EL (cell line): Measurements from ENCODE around the gene PITX3.
A peak's percentile ranks its signal among the peaks of the same experiment; 100 is the strongest.

Experiments
- DNase-seq: peaks from one replicate; pipeline ENCODE4 v3.0.0-alpha.2; 2016

PITX3 gene

GRCh38 chr10:102254426-102254825, 13.1 kb upstream of the PITX3 start:
- DNase-seq, result no peak

GRCh38 chr10:102252508-102252907, 11.2 kb upstream of the PITX3 start:
- peak; percentile 53 for DNase-seq

GRCh38 chr10:102247734-102248133, 6.4 kb upstream of the PITX3 start:
- DNase-seq, result no peak

DNA sequence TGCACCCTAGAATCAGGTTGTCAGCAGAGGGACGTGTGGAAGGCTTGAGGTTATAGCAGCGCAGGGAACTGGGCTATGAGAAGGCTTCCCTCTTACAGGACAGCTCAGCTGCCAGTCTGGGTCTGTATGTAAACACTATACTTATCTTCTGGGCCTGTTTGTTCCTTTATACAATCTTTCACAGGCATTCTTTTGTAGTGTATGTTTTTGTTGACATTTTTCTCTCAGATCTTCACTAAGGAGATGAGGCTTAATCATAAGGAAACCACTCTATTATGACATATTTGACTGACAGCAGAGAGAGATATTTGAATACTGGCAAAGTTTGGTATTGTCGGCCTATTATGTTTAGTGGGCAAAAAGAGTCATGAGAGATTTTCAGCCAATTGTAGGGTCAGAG, 4.9 kb upstream of the PITX3 start:
- no peak for DNase-seq

DNA sequence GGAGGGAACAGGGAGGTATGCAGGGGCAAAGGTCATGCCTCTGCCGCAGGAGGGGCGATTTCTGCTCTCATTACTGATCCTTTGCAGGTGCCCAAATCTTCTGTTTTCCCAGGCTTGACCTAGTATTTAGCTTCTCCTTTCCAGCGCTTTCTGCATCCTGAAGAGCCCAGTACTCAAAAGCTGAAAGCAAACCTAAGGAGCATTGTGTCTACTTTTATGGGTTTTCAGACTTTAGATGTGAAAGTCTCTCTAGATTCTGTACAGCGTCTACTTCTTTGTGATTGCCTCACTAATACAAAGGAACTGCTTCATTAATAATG, 4.6 kb upstream of the PITX3 start:
- no peak for DNase-seq

DNA sequence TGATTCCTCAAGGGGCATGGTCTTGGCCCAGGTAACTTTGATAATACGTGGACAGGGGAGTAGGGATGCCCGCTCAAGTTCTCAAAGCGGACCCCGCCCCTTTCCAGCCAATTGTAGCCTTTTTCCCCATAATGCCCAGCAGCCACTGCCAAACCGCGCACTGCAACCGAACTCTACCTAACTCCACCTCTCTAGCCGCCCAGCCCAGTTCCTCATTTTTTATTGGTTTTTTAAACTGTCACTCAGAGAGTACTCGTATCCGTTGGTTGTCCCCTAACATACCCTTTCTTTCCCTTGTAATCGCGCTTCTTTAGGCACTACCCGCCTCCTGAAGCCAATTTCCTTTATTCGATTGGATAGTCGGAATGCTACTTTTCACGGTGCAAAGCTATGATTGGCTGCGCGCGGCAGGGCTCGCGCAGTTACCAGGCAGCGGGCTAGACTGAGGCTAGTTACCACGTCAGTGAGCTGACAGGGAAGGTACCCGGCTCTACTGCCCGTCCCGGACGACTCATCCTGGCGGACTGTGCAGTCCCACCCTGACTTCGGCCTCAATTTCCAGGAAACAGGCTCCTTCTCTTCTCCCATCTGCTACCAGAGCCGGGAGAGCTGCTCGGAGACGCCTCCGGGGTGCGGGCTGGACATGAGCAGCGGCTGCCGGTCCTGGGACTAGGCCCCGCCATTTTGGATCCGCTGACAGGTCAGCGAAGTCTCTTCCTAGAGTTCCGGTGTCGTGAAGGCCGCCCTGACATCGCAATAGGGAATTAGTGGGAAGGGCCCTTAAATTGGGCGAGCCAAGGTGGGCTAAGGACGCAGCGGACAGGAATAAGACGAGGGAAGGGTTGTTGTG, 4.0 kb upstream of the PITX3 start, which contains the start of gene GBF1:
TSS of gene GBF1 (plus strand) at position 451 of the 850 bp plus-strand sequence. CDS start 13,407 bp downstream, outside the sequence.
- DNase-seq, result peak; percentile 100

- peak; percentile 93 for DNase-seq
Observed at GRCh38 chr10:102243309-102243708, 2.0 kb upstream of the PITX3 start.

DNA sequence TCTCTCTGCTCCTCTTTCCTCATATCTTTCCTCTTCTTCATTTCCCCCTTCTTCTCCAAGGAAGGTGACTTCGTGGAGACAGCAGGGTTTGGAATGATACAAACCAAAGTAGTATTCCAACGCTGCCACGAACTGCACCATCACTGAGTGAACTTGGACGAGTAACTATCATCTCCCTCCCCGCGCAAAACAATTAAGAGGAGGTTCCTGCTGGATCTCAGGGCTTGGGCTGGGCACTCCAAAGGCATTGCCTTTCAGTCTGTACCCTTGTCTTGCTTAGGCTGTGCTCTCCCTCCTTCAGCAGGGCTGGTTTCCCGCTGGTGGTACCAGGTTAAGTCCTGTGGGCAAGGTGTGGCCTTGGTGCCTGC, 790 bp upstream of the PITX3 start:
- no peak for DNase-seq

DNA sequence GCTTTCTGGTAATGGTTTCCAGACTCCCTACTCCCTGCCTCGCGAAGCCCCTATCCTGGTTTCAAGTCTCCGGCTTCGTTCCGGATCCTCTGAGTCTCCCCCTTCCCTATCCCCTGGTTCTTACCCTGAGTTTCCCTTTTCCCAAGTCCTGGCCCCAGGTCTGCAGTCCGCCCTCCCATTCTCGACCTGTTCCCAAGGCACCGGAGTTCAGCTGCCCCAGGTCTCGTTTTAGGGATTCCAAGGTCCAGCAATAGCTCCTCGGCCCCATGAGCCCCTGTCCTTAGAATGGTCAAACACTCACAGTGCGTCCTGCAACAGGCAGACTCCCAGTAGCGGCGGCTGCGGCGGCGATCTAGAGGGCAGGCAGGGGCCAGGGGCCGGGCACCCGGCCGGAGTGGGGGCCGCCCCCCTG, 274 bp downstream of the PITX3 start:
- DNase-seq, result peak; percentile 16

- peak; percentile 26 for DNase-seq
Observed at GRCh38 chr10:102240467-102241031, 763 bp downstream of the PITX3 start.

GRCh38 chr10:102237711-102238252, 3.5 kb downstream of the PITX3 start:
- DNase-seq, result no peak

- DNase-seq, result no peak
Observed at GRCh38 chr10:102236006-102236405, 5.3 kb downstream of the PITX3 start.

- DNase-seq, result peak; percentile 34
Observed at GRCh38 chr10:102235598-102235920, 5.8 kb downstream of the PITX3 start.

DNA sequence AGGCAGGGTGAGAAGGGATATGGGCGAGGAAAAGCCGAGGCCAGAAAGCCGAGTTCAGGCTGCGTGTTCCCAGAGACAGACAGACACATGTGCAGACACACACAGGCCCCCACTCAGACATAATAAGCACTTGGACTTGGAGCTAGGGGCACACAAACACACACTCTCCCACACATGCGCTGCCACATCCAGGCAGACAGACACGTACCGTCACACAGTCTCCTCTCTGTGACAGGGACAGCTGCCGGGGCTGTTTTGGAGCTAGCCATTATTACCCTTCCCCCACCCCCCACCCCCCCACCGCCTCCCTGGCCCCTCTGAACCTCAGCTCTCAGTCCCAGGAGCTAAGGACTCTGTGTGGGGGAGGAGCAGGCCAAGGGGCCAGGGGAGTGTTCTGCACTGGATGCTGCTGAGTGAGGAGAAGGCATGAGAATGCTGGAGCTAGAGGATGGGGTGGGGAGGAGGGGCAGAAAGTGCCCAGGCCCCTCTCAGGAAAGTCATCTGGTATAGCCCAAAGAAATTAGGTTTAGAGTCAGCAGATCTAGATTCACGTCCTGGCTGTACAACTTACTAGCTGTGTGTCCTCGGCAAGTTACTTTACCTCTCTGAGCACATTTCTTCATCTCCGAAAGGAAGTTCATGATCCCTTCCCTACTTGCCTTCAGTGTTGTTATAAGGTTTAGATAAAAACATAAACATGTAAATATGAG, 6.3 kb downstream of the PITX3 start:
- DNase-seq, result no peak

GRCh38 chr10:102233997-102234396, 7.3 kb downstream of the PITX3 start:
- no peak for DNase-seq

DNA sequence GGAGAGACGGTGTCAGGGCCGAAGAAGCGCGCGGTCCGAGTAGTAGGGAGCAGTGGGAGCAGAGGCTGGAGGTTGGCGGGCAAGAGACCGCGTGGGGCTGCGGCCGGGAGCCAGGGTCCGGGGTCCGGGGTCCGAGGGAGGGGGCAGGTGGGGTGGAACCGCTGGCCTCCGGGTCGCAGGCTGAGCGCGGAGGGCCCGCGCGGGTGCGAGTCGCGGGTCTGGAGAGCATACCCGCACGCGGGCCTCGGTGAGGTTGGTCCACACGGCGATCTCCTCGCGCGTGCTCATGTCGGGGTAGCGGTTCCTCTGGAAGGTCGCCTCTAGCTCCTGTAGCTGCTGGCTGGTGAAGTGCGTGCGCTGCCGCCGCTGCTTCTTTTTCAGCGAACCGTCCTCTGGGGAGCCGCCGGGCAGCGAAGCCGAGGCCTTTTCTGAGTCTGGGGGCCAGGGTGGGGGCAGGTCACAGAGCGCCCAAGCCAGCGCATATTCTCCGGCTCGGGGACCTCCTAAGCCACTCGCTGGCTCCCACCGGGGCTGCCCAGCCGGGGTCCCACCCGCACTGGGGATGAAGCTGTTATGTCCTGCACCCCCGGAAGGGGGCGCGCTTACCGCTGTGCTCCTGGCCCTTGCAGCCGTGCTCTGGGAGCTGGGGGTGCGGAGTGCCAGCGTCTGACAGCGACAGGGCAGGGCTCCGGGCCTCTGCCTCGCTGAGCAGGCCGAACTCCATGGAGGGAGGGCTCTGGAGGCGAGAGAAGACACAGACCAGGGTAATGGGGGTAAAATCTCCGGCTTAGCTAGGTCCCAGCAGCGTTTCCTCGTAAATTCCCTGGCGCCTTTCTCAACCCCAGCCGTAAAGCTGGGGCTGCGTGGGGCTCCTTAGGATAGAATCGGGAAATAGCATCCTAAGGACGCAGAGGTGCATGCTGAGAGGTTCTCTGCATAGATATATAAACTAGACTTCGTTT, 9.7 kb downstream of the PITX3 start:
- DNase-seq, result peak; percentile 48

DNA sequence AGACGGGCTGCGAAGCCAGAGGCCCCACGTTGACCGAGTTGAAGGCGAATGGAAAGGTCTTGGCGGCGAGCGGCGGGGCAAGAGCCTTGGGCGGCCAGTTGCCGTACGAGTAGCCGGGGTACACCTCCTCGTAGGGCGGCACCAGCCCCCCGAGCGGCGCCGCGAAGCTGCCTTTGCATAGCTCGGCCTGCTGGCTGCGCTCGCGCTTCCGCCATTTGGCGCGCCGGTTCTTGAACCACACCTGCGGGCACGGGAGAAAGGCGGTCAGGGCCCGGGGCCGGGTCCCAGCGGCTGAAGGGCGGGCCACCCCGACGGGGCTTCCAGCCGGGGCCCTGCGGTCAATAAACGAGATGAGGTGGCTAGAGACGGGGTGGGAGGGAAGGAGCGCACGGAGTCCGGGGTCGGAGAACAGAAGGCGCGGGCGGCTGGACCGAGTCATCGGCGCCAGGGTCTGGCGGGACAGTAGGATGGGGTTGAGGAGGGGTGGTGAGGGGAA, 10.4 kb downstream of the PITX3 start:
- peak; percentile 26 for DNase-seq

- DNase-seq, result peak; percentile 77
Observed at GRCh38 chr10:102230264-102230860, 10.9 kb downstream of the PITX3 start.

DNA sequence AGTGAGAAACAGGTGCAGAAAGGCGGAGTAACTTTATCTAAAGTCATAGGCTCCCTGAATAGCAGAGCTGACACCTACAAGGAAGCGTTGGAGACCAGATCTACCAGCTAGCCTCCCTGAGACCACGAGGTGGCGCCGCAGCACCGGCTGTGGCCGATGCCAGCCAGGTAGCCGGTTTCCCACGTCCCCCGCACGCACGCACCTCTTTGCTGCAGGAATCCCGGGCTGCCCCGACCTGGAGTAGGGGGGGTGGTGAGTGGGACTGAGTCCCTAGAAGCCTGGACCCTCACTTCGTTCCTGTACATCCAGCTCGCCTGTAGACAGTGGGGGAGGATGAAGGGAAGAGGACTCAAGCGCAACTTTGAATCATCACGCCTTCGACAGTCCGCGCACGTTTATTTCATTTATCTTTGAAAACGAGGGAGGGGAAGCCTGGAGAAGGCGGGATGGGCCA, 11.5 kb downstream of the PITX3 start:
- peak; percentile 74 for DNase-seq

DNA sequence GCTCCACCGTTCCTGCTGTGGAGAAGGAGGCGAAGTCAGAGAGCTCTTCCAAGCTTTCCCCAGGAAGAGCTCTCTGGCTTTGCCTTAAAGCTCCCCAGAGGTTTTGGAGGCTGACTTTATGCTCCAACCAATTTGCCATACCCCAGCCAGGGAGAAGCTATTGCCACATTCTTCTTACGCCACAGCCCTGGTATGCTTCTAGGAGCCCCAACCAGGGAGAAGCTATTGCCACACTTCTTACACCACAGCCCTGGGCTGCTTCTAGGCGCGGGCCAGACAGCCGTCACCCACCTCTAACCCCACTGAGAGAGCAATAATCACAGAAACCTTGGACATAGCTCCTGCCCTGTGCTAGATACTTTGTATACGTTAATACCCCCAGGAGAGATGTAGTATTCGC, 14.3 kb downstream of the PITX3 start:
- peak; percentile 78 for DNase-seq

GRCh38 chr10:102226542-102226870, 14.8 kb downstream of the PITX3 start:
- no peak for DNase-seq
